ENCODE results near the gene USP43. TPM values are rescaled to one million over a fixed set of nuclear protein-coding genes. Genes with fewer than 3 reads are reported as not detected.

The USP43 gene
- total RNA-seq, 1 donor from 2014 or later = 7.8 TPM

GRCh38 chr17:9703781-9704082, 58.4 kb downstream of the USP43 start:
- no peak overlapping the region for H3K4me3 ChIP-seq (ENCODE audit: low read depth, low read length)
- DNase-seq (ENCODE audit: low read depth) = no peak
- TF ChIP-seq CTCF (conservative IDR thresholded peaks at IDR 0.05; ENCODE audit: low read depth, low read length) = no peak

- H3K4me3 ChIP-seq (ENCODE audit: low read depth, low read length) = no peak overlapping the region
- TF ChIP-seq CTCF (conservative IDR thresholded peaks at IDR 0.05; ENCODE audit: low read depth, low read length) = no peak
- DNase-seq (ENCODE audit: low read depth) = no peak
Measured at GRCh38 chr17:9705745-9706144, 60.4 kb downstream of the USP43 start.

GRCh38 chr17:9707948-9708347, 62.6 kb downstream of the USP43 start:
- no peak overlapping the region for H3K4me3 ChIP-seq (ENCODE audit: low read depth, low read length)
- no peak for TF ChIP-seq CTCF (conservative IDR thresholded peaks at IDR 0.05; ENCODE audit: low read depth, low read length)
- no peak for DNase-seq (ENCODE audit: low read depth)

- H3K4me3 ChIP-seq (ENCODE audit: low read depth, low read length) = no peak overlapping the region
- TF ChIP-seq CTCF (conservative IDR thresholded peaks at IDR 0.05; ENCODE audit: low read depth, low read length) = no peak
- no peak for DNase-seq (ENCODE audit: low read depth)
Measured at GRCh38 chr17:9714801-9715200, 69.5 kb downstream of the USP43 start.

- no peak for DNase-seq (ENCODE audit: low read depth)
- no peak overlapping the region for H3K4me3 ChIP-seq (ENCODE audit: low read depth, low read length)
- no peak for TF ChIP-seq CTCF (conservative IDR thresholded peaks at IDR 0.05; ENCODE audit: low read depth, low read length)
Measured at GRCh38 chr17:9715503-9716016, 70.2 kb downstream of the USP43 start.

- no peak overlapping the region for H3K4me3 ChIP-seq (ENCODE audit: low read depth, low read length)
- DNase-seq (ENCODE audit: low read depth) = no peak
- TF ChIP-seq CTCF (conservative IDR thresholded peaks at IDR 0.05; ENCODE audit: low read depth, low read length) = no peak
Measured at GRCh38 chr17:9725575-9725974, 80.3 kb downstream of the USP43 start.

- no peak overlapping the region for H3K4me3 ChIP-seq (ENCODE audit: low read depth, low read length)
- TF ChIP-seq CTCF (conservative IDR thresholded peaks at IDR 0.05; ENCODE audit: low read depth, low read length) = no peak
- DNase-seq (ENCODE audit: low read depth) = no peak
Measured at GRCh38 chr17:9726291-9726690, 81.0 kb downstream of the USP43 start.
